Uterus (tissue), 4 donors: ENCODE measurements around the gene HES7. TPM values are rescaled to one million over a fixed set of nuclear protein-coding genes. Genes with fewer than 3 reads are reported as not detected.

ENCODE experiments used
- DNase-seq, 2 donors: peaks; one replicate each; pipeline ENCODE4 v3.0.0-alpha.2; 2019 to 2020
- H3K27ac ChIP-seq, 2 donors: fragments of 200-600 bp; sonication (generic); 1 replicate in 1 of 2; 2 replicates in 1 of 2; pipeline ENCODE4 v1.5.1; 2016 to 2018
- H3K27me3 ChIP-seq, 2 donors: fragments of 200-600 bp; sonication (generic); one replicate each; pipeline ENCODE4 v1.5.1; 2018 to 2019; ENCODE audit warnings: control low read depth in 1 of 2
- H3K36me3 ChIP-seq, 2 donors: fragments of 200-600 bp; sonication (generic); one replicate each; pipeline ENCODE4 v1.5.1; 2019; ENCODE audit warnings: control low read depth in 1 of 2
- H3K4me1 ChIP-seq, 2 donors: fragments of 200-600 bp; sonication (generic); one replicate each; pipeline ENCODE4 v1.5.1; 2018 to 2019; ENCODE audit warnings: control low read depth in 1 of 2
- H3K4me3 ChIP-seq, 2 donors: fragments of 200-600 bp; sonication (generic); 1 replicate in 1 of 2; 2 replicates in 1 of 2; pipeline ENCODE4 v1.5.1; 2018 to 2019; ENCODE audit warnings: mild to moderate bottlenecking in 1 of 2
- H3K9me3 ChIP-seq, 2 donors: fragments of 200-600 bp; sonication (generic); one replicate each; pipeline ENCODE4 v1.5.1; 2019; ENCODE audit warnings: control low read depth in 1 of 2
- CTCF ChIP-seq, 4 experiments: fragments of 200-600 bp in 2 of 4; fragments of 450-650 bp in 2 of 4; sonication (generic) in 2 of 4; IDR thresholded peaks; one replicate each; pipeline ENCODE4 v1.5.1; 2016 to 2019; ENCODE audit warnings: antibody characterized with exemption in 4 of 4, mild to moderate bottlenecking in 2 of 4, moderate library complexity in 1 of 4
- POLR2A ChIP-seq, 2 donors: fragments of 450-650 bp; IDR thresholded peaks; one replicate each; pipeline ENCODE4 v1.6.1; 2016; ENCODE audit warnings: antibody characterized with exemption in 2 of 2, mild to moderate bottlenecking in 1 of 2, moderate library complexity in 1 of 2
- intact Hi-C: fragments of 100-400 bp; cut with DNase I; formaldehyde crosslinking; loops from one replicate; pipeline ENCODE4 v1.15.1; 2023; ENCODE audit warnings: low total_unique reads
- total RNA-seq, 4 donors: library from RNA; depleted of rRNA in 3 of 4; stranded (reverse); fragments of >200 nt in 3 of 4; gene quantifications; one replicate each; pipeline versions ENCODE4 v1.1.0 to v1.2.4, GENCODE V29; 2014 to 2023
- donor health status: DM: yes; HTN: yes; CAD: no.

Gene HES7
- total RNA-seq, 4 donors from 2014 or later, result 0.61 TPM; not detected in 3

GRCh38 chr17:8101721-8102120 is 22.2 kb downstream of the HES7 start:
- intact Hi-C loops, result no loop called here
- DNase-seq, result no peak
- H3K9me3 ChIP-seq, result no peaks in the 10 kb centered on the region
- no peak overlapping the region for H3K4me3 ChIP-seq
- no peaks in the 10 kb centered on the region for H3K27me3 ChIP-seq
- no peaks in the 10 kb centered on the region for H3K4me1 ChIP-seq
- no peaks in the 10 kb centered on the region for H3K36me3 ChIP-seq
- H3K27ac ChIP-seq, result no peak overlapping the region
- TF ChIP-seq POLR2A (IDR thresholded peaks at IDR 0.05) (no peak), CTCF (IDR thresholded peaks at IDR 0.05) (no peak)

- Histone ChIP-seq H3K27ac (no peak overlapping the region), H3K9me3 (no peaks in the 10 kb centered on the region), H3K36me3 (no peaks in the 10 kb centered on the region), H3K4me1 (no peaks in the 10 kb centered on the region), H3K4me3 (no peak overlapping the region), H3K27me3 (no peaks in the 10 kb centered on the region)
- no peak for TF ChIP-seq CTCF (IDR thresholded peaks at IDR 0.05)
- TF ChIP-seq POLR2A (IDR thresholded peaks at IDR 0.05), result no peak
- no peak for DNase-seq
- intact Hi-C loops, result no loop called here
These were observed 23.1 kb downstream of the HES7 start for GRCh38 chr17:8100763-8101162.

GRCh38 chr17:8100111-8100510 is 23.8 kb downstream of the HES7 start:
- TF ChIP-seq POLR2A (IDR thresholded peaks at IDR 0.05) (no peak), CTCF (IDR thresholded peaks at IDR 0.05) (no peak)

GRCh38 chr17:8096541-8096940 is 27.4 kb downstream of the HES7 start:
- H3K27ac ChIP-seq, result no peak overlapping the region
- H3K9me3 ChIP-seq, result no peaks in the 10 kb centered on the region
- no peaks in the 10 kb centered on the region for H3K4me1 ChIP-seq
- TF ChIP-seq CTCF (IDR thresholded peaks at IDR 0.05) (no peak), POLR2A (IDR thresholded peaks at IDR 0.05) (no peak)
- DNase-seq, result no peak
- no peak overlapping the region for H3K4me3 ChIP-seq
- H3K36me3 ChIP-seq, result no peaks in the 10 kb centered on the region
- intact Hi-C loops, result no loop called here
- H3K27me3 ChIP-seq, result no peaks in the 10 kb centered on the region

More at GRCh38 chr17:8100111-8100510, 23.8 kb downstream of the HES7 start:
- intact Hi-C loops, result no loop called here
- no peaks in the 10 kb centered on the region for H3K27me3 ChIP-seq
- no peak overlapping the region for H3K4me3 ChIP-seq
- no peaks in the 10 kb centered on the region for H3K36me3 ChIP-seq
- no peaks in the 10 kb centered on the region for H3K9me3 ChIP-seq
- H3K4me1 ChIP-seq, result no peaks in the 10 kb centered on the region
- H3K27ac ChIP-seq, result no peak overlapping the region
- DNase-seq, result no peak

GRCh38 chr17:8095361-8095760 is 28.5 kb downstream of the HES7 start:
- Histone ChIP-seq H3K4me1 (no peaks in the 10 kb centered on the region), H3K4me3 (no peak overlapping the region), H3K36me3 (no peaks in the 10 kb centered on the region), H3K9me3 (no peaks in the 10 kb centered on the region), H3K27ac (no peak overlapping the region), H3K27me3 (no peaks in the 10 kb centered on the region)
- TF ChIP-seq POLR2A (IDR thresholded peaks at IDR 0.05) (no peak), CTCF (IDR thresholded peaks at IDR 0.05) (no peak)
- intact Hi-C loops, result no loop called here
- DNase-seq, result no peak
